Limb (tissue), 2 donors: ENCODE measurements around the gene F8.
"Not testable (repeated sequence)": the region's sequence is repeated elsewhere in the genome, so short reads cannot be mapped to it uniquely, and the experiment has no call there.

ENCODE experiments used
- DNase-seq, 2 donors: peaks; one replicate each; pipeline ENCODE4 v3.0.0-alpha.2; 2016; ENCODE audit errors: extremely low spot score in 2 of 2

The F8 gene

GRCh38 chrX:155031657-155032056 is 9.1 kb upstream of the F8 start:
- DNase-seq = no peak

GRCh38 chrX:155028877-155029291 is 6.4 kb upstream of the F8 start:
- no peak for DNase-seq

GRCh38 chrX:155028129-155028528 is 5.6 kb upstream of the F8 start:
- no peak for DNase-seq

GRCh38 chrX:155027509-155028066 is 5.1 kb upstream of the F8 start:
- DNase-seq = peak in 1 of 2 donors; percentile 42

GRCh38 chrX:155026727-155027508 is 4.4 kb upstream of the F8 start, which contains the start of gene FUNDC2:
Gene FUNDC2, plus strand, starts transcription at chrX:155026844. Its CDS starts 95 bp downstream, at chrX:155026939.
- DNase-seq = peak; percentile 88 to 93

- DNase-seq = no peak
These were observed 3.9 kb upstream of the F8 start for GRCh38 chrX:155026420-155026726.

- no peak for DNase-seq
These were observed 1.6 kb upstream of the F8 start for GRCh38 chrX:155023907-155024833.

- DNase-seq = no peak
These were observed 1.9 kb downstream of the F8 start for GRCh38 chrX:155020591-155020990.

- peak in 1 of 2 donors; percentile 15 for DNase-seq
These were observed 12.5 kb downstream of the F8 start for GRCh38 chrX:155009994-155010472.

- DNase-seq = not testable (repeated sequence)
These were observed 13.9 kb downstream of the F8 start for GRCh38 chrX:155008578-155008977.

- not testable (repeated sequence) for DNase-seq
These were observed 15.4 kb downstream of the F8 start for GRCh38 chrX:155006913-155007671.

- DNase-seq = not testable (repeated sequence)
These were observed 16.1 kb downstream of the F8 start for GRCh38 chrX:155006379-155006778.

GRCh38 chrX:155005190-155005589 is 17.3 kb downstream of the F8 start:
- DNase-seq = no peak

- no peak for DNase-seq
These were observed 20.6 kb downstream of the F8 start for GRCh38 chrX:155001873-155002272.

GRCh38 chrX:155000841-155001240 is 21.7 kb downstream of the F8 start:
- DNase-seq = no peak

- DNase-seq = no peak
These were observed 24.2 kb downstream of the F8 start for GRCh38 chrX:154998204-154998880.

- no peak for DNase-seq
These were observed 31.0 kb downstream of the F8 start for GRCh38 chrX:154991476-154991875.

GRCh38 chrX:154991039-154991438 is 31.5 kb downstream of the F8 start:
- no peak for DNase-seq

- no peak for DNase-seq
These were observed 32.0 kb downstream of the F8 start for GRCh38 chrX:154990496-154990895.

GRCh38 chrX:154988719-154989118 is 33.8 kb downstream of the F8 start:
- DNase-seq = no peak

GRCh38 chrX:154987940-154988339 is 34.6 kb downstream of the F8 start:
- DNase-seq = no peak
